Measurements from ENCODE around the gene LRP8. TPM values are rescaled to one million over a fixed set of nuclear protein-coding genes. Genes with fewer than 3 reads are reported as not detected.

Gene LRP8
- total and polyA plus RNA-seq, 9 of the 15 experiments (the other 6 are each of a cell fraction or from before 2014, with no cell fraction given), result 7.1 to 56.1 (median 31.3) TPM

GRCh38 chr1:53237638-53238037, 90.2 kb downstream of the LRP8 start:
- Histone ChIP-seq H4K20me1 (replicated peaks; ENCODE audit: control insufficient read depth, insufficient read depth, low read length) (0 out of 2 replicates have a peak, but pooled peaks cover 4% of the 10 kb centered on the region), H3K9ac (ENCODE audit: insufficient read depth in 1 of 2, low read depth in 2 of 2, low read length in 2 of 2) (peak overlapping the region; percentile 91 to 95), H3K36me3 (ENCODE audit: control insufficient read depth, insufficient read depth, low read length) (peaks cover 42% of the 10 kb centered on the region), H3K4me3 (peak overlapping the region; percentile 88), H3K27ac (ENCODE audit: extremely low read depth, low read depth, low read length) (peak overlapping the region; percentile 83), H3K27me3 (ENCODE audit: control insufficient read depth in 2 of 2, insufficient read depth in 2 of 2, low read length in 2 of 2) (no peaks in the 10 kb centered on the region), H3K4me2 (ENCODE audit: insufficient read depth, low read length) (peak overlapping the region; percentile 100), H2AFZ (ENCODE audit: low read depth, low read length) (peak overlapping the region; percentile 85; the same call in 1 of the 2 replicates), H3K9me3 (replicated peaks; ENCODE audit: control insufficient read depth, insufficient read depth, low read depth, low read length) (no peaks in the 10 kb centered on the region; the same call in 1 of the 2 replicates), H3K79me2 (ENCODE audit: control insufficient read depth, insufficient read depth, low read length) (peaks cover 36% of the 10 kb centered on the region), H3K9me1 (ENCODE audit: control insufficient read depth, insufficient read depth, low read length) (no peaks in the 10 kb centered on the region), H3K4me1 (replicated peaks in 1 of 2; ENCODE audit: control insufficient read depth in 2 of 2, insufficient read depth in 2 of 2, low read length in 2 of 2) (peaks cover 12 to 14% of the 10 kb centered on the region in 2 experiments; a peak in 3 of 5 replicates)
- WGBS (ENCODE audit: insufficient coverage, low coverage, missing lambda C conversion rate), result 2% methylated on average over 6 of the region's 8 CpGs
- in situ Hi-C loops (cut with MboI) (no loop called here), intact Hi-C loops (cut with micrococcal nuclease) (no loop called here)
- CTCF ChIA-PET (ENCODE audit: low intra/inter-chr PET ratio), result no interaction called here
- ATAC-seq, result peak; percentile 6; the same call in 1 of the 3 replicates
- peak in 3 of 4 experiments; percentile 24 to 31 (median 25) for DNase-seq (ENCODE audit: extremely low read depth in 1 of 4, low spot score in 3 of 4)
- FAIRE-seq, result peak; percentile 54
- BruUV-seq (replicated peaks), result no TSS peak
- POLR2A ChIA-PET, result interaction anchor here (0.6 to 1.9 kb wide), 6 partner anchors 9 to 1104 kb away, joined by 3 to 21 read pairs (median 4); no protein-coding TSS in a partner anchor
- TF ChIP-seq ZNF609 (CRISPR knock-in tag; IDR thresholded peaks at IDR 0.05; ENCODE audit: borderline replicate concordance) (no peak), NCOA2 (IDR thresholded peaks at IDR 0.05; ENCODE audit: partially characterized antibody in 2 of 2) (no peak), HMGXB4 (CRISPR knock-in tag; IDR thresholded peaks at IDR 0.05) (0 out of 2 replicates have a peak, but pooled peaks have one; percentile 8), E2F6 (IDR thresholded peaks at IDR 0.05; ENCODE audit: borderline replicate concordance in 1 of 2, extremely low read depth in 1 of 2, insufficient read depth in 1 of 2, insufficient read length in 1 of 2, low read depth in 1 of 2, low read length in 1 of 2, poor library complexity in 1 of 2, severe bottlenecking in 1 of 2) (peak; percentile 55 to 79), ZNF232 (CRISPR knock-in tag; IDR thresholded peaks at IDR 0.05) (no peak), STAG1 (CRISPR knock-in tag; IDR thresholded peaks at IDR 0.05; ENCODE audit: borderline replicate concordance) (no peak), POU5F1 (IDR thresholded peaks at IDR 0.05; ENCODE audit: borderline replicate concordance, low read depth, low read length, partially characterized antibody) (no peak), ZNF316 (IDR thresholded peaks at IDR 0.05) (0 out of 2 replicates have a peak, but pooled peaks have one; percentile 1), TSHZ1 (CRISPR knock-in tag; IDR thresholded peaks at IDR 0.05) (no peak)

Data from K562 (cell line).